DMS79 treated with DMSO at 0.1 percent for 48 hours (cell line): ENCODE results near the gene GRHPR.
A peak's percentile ranks its signal among the peaks of the same experiment; 100 is the strongest.
"Not testable (repeated sequence)": the region's sequence is repeated elsewhere in the genome, so short reads cannot be mapped to it uniquely, and the experiment has no call there.

Experiments
- DNase-seq: peaks from one replicate; lab custom pipeline; 2025; lab: John Stamatoyannopoulos, UW

The GRHPR gene

DNA sequence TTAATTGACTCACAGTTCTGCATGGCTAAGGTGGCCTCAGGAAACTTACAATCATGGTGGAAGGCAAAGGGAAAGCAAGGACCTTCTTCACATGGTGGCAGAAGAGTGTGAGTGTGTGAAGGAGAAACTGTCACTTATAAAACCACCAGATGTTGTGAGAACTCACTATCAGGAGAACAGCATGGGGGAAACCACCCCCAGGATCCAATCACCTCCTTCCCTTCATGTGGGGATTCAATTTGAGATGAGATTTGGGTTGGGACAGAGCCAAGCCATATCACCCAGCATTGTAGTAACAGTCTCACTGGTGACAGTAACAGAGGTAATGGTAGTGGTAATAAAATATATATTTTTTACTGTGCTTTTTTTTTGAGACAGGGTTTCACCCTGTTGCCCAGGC is 24.6 kb downstream of the GRHPR start:
- no peak for DNase-seq

DNA sequence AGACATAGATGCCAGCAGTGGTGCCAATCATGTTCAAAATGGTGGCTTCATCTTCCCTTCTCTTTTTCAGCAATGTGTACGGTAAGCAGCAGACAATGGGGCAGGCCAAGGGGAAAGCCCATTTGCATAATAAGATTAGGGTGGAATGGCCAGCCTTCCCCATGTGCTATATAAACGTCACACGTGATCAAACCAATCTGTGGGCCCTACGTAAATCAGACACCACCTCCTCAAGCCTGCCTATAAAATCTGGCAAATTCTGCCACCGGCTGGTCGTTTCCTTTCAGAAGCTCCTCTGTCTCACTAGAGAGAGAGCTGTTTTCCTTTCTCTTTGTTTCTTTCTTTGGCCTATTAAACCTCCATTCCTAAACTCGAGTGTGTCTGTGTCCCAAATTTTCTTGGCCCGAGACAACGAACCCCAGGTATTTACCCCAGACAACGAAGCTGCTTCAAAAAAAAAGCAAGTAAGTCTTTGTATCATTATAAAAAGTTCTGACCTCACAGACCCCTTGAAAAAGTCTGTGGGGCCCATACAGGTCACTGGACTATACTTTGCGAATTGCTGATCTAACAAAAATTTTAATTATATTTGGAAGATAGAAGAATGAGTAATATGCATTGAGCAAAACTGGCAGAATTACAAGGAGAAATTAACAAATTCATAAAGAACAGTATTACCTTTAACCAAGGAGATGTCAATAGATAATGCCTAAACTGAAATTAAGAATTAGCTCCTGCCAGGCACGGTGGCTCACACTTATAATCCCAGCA is 27.6 kb downstream of the GRHPR start:
- no peak for DNase-seq

DNA sequence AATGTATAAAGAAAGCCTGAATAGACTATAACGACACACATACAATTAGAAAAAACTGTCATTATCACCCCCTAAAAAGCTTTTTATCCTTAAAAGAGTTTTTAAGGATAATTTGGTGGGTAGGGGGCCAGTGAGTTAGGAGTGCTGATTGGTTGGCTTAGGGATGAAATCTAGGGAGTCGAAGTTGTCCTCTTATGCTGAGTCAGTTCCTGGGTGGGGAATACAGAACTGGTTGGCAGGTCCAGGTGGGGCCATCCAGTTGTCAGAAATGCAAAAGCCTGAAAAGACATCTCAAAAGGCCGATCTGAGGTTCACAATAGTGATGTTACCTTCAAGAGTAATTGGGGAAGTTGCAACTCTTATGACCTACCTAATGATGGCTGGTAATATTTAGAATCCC is 29.1 kb downstream of the GRHPR start:
- no peak for DNase-seq

GRCh38 chr9:37452611-37453010 is 30.1 kb downstream of the GRHPR start:
- no peak for DNase-seq

DNA sequence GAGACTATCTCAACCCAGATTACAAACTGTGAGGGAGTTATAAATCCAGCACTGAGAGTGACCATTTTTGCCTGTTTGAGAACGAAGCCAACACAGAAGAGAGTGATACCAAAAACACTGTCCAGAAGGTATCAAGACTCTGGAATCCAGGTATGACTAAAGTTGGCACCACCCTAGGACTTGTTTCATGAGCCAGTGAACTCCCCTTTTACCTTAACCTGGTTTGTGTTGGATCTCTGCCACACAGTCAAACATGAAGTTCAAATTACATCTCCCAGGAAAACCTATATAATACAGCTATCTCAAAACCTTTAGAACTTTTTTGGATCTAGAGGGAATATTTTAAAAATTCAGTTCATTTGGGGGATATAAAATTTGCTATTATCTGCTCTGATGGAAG is 31.3 kb downstream of the GRHPR start:
- DNase-seq = peak; percentile 13

- no peak for DNase-seq
These were observed 31.7 kb downstream of the GRHPR start for GRCh38 chr9:37454238-37454637.

GRCh38 chr9:37455884-37456647 is 33.6 kb downstream of the GRHPR start:
- no peak for DNase-seq

DNA sequence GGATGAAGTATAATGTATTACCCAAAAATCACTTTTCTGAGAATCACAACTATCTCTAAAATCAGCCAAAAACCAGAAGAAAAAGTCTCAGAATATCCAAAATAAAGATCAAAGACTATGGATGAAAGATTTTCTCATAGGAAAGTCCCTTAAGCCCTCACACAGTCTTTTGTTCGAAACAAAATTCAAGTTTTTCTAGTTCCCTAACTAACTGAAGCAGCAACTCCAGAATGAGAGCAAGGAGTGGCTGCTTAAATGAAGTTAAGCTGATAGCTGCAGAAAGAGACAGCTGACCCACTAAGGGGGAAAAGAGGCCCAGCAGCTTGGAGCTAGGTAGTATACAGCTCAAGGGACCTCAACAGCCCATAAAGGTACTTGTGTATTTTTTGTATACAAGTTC is 34.3 kb downstream of the GRHPR start:
- DNase-seq = no peak

GRCh38 chr9:37464006-37464405 is 41.5 kb downstream of the GRHPR start:
- DNase-seq = no peak

GRCh38 chr9:37464426-37465248 is 42.1 kb downstream of the GRHPR start:
- peak; percentile 98 for DNase-seq

GRCh38 chr9:37465249-37466036 is 42.9 kb downstream of the GRHPR start, which contains the start of gene ZBTB5:
Gene ZBTB5, minus strand, starts transcription at chr9:37465450. Its CDS starts 22,899 bp downstream, at chr9:37442551.
- peak; percentile 98 for DNase-seq

DNA sequence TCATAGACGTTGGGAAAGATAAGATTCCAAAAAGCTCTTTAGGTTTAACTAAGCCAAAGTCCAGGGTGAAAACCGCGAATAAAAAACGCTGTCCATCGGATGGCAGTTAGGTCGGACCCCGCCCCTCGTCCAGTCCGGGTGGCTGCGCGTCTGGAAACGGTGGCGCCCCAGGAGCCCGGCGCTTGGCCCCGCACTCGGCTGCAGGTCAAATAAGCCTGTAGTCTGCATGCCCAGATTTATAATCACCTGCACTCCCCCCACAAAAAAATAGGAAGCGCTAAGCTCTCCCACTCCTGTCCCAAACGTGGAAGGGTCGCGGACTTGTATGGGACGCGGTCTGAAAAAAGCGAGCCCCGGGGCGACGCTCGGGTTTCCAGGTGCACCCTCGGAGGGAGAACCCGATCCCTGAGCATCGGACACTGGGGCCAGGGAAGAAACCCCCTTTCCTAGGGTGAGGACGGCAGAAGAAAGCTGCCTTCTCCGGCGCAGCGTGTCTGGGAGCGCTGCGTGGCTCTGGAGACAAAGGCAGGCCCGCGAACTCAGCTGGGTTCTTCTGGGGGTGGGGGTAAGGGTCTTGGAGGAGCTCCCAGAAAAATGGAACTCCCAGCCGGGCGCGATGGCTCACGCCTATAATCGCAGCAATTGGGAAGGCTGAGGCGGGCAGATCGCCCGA is 43.7 kb downstream of the GRHPR start:
- DNase-seq = peak; percentile 57

- not testable (repeated sequence) for DNase-seq
These were observed 45.0 kb downstream of the GRHPR start for GRCh38 chr9:37467530-37467929.

GRCh38 chr9:37468620-37469019 is 46.1 kb downstream of the GRHPR start:
- DNase-seq = no peak

- peak; percentile 12 for DNase-seq
These were observed 49.6 kb downstream of the GRHPR start for GRCh38 chr9:37471942-37472684.

GRCh38 chr9:37473982-37474381 is 51.5 kb downstream of the GRHPR start:
- DNase-seq = not testable (repeated sequence)

- no peak for DNase-seq
These were observed 51.9 kb downstream of the GRHPR start for GRCh38 chr9:37474438-37474837.

DNA sequence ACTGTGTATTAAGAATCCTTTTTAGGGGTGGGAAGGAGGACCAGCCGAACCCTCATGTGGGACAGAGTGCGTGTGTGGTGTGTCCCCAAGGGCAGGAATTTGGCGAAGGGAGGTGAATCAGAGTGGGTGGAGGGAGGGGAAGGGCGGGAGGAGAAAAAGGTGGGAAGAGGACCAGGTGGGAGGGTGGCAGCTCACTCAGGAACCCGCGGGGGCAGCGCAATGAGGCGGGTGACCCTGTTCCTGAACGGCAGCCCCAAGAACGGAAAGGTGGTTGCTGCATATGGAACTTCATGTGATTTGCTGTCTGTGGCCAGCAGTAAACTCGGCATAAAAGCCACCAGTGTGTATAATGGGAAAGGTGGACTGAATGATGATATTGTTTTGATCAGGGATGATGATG is 54.4 kb downstream of the GRHPR start:
- DNase-seq = no peak

DNA sequence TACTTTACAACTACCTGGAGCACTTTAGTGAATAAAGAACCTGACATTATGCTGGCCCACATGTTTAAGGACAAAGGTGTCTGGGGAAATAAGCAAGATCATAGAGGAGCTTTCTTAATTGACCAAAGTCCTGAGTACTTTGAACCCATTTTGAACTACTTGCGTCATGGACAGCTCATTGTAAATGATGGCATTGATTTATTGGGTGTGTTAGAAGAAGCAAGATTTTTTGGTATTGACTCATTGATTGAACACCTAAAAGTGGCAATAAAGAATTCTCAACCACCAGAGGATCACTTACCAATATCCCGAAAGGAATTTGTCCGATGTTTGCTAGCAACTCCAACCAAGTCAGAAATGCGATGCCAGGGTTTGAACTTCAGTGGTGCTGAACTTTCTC is 54.9 kb downstream of the GRHPR start:
- DNase-seq = not testable (repeated sequence)

DNA sequence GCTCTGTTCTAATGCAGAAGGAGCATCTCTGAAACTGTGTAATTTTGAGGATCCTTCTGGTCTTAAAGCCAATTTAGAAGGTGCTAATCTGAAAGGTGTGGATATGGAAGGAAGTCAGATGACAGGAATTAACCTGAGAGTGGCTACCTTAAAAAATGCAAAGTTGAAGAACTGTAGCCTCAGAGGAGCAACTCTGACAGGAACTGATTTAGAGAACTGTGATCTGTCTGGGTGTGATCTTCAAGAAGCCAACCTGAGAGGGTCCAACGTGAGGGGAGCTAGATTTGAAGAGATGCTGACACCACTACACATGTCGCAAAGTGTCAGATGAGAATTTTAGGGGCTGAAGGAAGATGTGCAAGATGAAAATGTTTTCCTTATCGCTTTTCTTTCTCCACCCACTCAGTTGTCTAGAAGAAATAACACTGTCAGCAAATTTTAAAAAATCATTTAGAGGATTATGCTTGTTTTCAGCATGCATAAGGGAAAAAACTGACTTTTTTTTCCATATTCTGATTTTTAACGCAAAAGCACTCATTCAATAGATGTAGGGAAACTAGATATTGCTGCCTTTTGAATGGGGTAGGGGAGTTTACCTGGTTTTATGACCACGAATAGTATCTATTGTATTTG is 55.6 kb downstream of the GRHPR start:
- DNase-seq = not testable (repeated sequence)
